ENCODE data around the gene BMI1. TPM values are rescaled to one million over a fixed set of nuclear protein-coding genes. Genes with fewer than 3 reads are reported as not detected.

The BMI1 gene
- total RNA-seq, 1 experiment from 2014 or later = 124 TPM

DNA sequence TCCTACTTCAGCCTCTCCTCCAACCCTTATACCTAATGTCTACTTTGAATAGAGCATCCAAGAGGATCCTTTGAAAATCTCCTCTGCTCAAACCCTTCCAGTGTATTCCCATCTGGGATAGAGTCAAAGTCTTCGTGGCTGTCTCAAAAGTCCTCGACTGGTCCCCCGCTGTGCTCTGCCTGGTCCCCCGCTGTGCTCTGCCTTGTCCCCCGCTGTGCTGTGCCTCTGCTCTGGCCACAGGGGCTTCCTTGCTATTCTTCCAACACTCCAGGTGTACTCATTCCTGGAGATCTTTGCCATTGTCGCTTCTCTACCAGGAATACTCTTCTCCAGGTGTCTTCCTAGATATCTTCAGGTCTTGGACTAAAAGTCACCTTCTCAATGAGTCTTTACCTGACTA, 40.8 kb upstream of the BMI1 start:
- Histone ChIP-seq H3K27me3 (ENCODE audit: low read length) (no peaks in the 10 kb centered on the region), H4K20me1 (ENCODE audit: low read length) (no peaks in the 10 kb centered on the region), H3K9me2 (replicated peaks; ENCODE audit: low read length) (no peaks in the 10 kb centered on the region), H3K36me3 (ENCODE audit: low read depth, low read length) (no peaks in the 10 kb centered on the region), H3K4me3 (ENCODE audit: low read length) (no peak overlapping the region), H3K27ac (ENCODE audit: low read length) (no peak overlapping the region), H3F3A (ENCODE audit: low read length, unreplicated experiment) (no peaks in the 10 kb centered on the region), H3K9me3 (ENCODE audit: low read length) (no peaks in the 10 kb centered on the region), H2AFZ (ENCODE audit: low read length) (no peak overlapping the region), H3K79me2 (ENCODE audit: low read length) (no peaks in the 10 kb centered on the region), H3K4me2 (ENCODE audit: low read length) (no peak overlapping the region), H3K4me1 (ENCODE audit: insufficient read depth, low read length) (0 out of 2 replicates have a peak, but pooled peaks cover 9% of the 10 kb centered on the region), H3K9ac (ENCODE audit: low read length) (no peak overlapping the region)
- no peak for DNase-seq
- no TSS peak for BruUV-seq (replicated peaks)
- intact Hi-C loops (cut with micrococcal nuclease) = no loop called here
- ChIA-PET POLR2A (ENCODE audit: unreplicated experiment) (no interaction called here), CTCF (no interaction called here)
- TF ChIP-seq, protein P1, sequence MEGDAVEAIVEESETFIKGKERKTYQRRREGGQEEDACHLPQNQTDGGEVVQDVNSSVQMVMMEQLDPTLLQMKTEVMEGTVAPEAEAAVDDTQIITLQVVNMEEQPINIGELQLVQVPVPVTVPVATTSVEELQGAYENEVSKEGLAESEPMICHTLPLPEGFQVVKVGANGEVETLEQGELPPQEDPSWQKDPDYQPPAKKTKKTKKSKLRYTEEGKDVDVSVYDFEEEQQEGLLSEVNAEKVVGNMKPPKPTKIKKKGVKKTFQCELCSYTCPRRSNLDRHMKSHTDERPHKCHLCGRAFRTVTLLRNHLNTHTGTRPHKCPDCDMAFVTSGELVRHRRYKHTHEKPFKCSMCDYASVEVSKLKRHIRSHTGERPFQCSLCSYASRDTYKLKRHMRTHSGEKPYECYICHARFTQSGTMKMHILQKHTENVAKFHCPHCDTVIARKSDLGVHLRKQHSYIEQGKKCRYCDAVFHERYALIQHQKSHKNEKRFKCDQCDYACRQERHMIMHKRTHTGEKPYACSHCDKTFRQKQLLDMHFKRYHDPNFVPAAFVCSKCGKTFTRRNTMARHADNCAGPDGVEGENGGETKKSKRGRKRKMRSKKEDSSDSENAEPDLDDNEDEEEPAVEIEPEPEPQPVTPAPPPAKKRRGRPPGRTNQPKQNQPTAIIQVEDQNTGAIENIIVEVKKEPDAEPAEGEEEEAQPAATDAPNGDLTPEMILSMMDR (conservative IDR thresholded peaks at IDR 0.05; ENCODE audit: low read depth, low read length) = no peak
- TF ChIP-seq EZH2phosphoT487 (IDR thresholded peaks at IDR 0.05; ENCODE audit: borderline replicate concordance, low read length) (no peak), EZH2 (IDR thresholded peaks at IDR 0.05; ENCODE audit: low read length, unreplicated experiment) (no peak)
- ATAC-seq = no peak

DNA sequence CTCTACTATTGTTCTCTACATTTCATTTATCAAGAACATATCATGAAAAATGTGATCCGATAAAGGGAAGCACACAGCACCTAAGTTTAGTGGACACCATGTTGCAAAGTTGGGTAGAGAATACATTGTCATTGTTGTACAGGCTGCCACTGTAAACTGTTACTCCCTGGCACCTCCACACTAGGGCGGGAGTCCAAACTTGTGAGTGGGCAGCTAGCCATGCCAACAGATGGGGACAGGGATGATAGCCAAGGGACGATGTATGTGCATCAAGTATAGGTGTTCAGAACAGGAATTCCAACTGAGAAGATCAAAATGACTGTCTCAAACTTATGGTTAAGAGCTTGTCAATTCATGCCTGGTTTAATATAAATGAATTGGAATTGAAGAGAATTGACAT, 35.8 kb upstream of the BMI1 start:
- no peak overlapping the region for H3K4me3 ChIP-seq (ENCODE audit: low read length)
- no peak overlapping the region for H3K9ac ChIP-seq (ENCODE audit: low read length)
- H3K79me2 ChIP-seq (ENCODE audit: low read length) = no peaks in the 10 kb centered on the region
- no TSS peak for BruUV-seq (replicated peaks)
- H2AFZ ChIP-seq (ENCODE audit: low read length) = no peak overlapping the region
- H3K9me3 ChIP-seq (ENCODE audit: low read length) = no peaks in the 10 kb centered on the region
- no peaks in the 10 kb centered on the region for H3K27me3 ChIP-seq (ENCODE audit: low read length)
- no peaks in the 10 kb centered on the region for H3K36me3 ChIP-seq (ENCODE audit: low read depth, low read length)
- H3K27ac ChIP-seq (ENCODE audit: low read length) = no peak overlapping the region
- no peak overlapping the region for H3K4me2 ChIP-seq (ENCODE audit: low read length)
- H3F3A ChIP-seq (ENCODE audit: low read length, unreplicated experiment) = no peaks in the 10 kb centered on the region
- ATAC-seq = no peak
- intact Hi-C loops (cut with micrococcal nuclease) = no loop called here
- no peaks in the 10 kb centered on the region for H3K4me1 ChIP-seq (ENCODE audit: insufficient read depth, low read length)
- ChIA-PET CTCF (no interaction called here), POLR2A (ENCODE audit: unreplicated experiment) (no interaction called here)
- no peak for DNase-seq
- H4K20me1 ChIP-seq (ENCODE audit: low read length) = no peaks in the 10 kb centered on the region
- H3K9me2 ChIP-seq (replicated peaks; ENCODE audit: low read length) = no peaks in the 10 kb centered on the region
- TF ChIP-seq, protein P1 (conservative IDR thresholded peaks at IDR 0.05; ENCODE audit: low read depth, low read length) = no peak
- TF ChIP-seq EZH2phosphoT487 (IDR thresholded peaks at IDR 0.05; ENCODE audit: borderline replicate concordance, low read length) (no peak), EZH2 (IDR thresholded peaks at IDR 0.05; ENCODE audit: low read length, unreplicated experiment) (no peak)

DNA sequence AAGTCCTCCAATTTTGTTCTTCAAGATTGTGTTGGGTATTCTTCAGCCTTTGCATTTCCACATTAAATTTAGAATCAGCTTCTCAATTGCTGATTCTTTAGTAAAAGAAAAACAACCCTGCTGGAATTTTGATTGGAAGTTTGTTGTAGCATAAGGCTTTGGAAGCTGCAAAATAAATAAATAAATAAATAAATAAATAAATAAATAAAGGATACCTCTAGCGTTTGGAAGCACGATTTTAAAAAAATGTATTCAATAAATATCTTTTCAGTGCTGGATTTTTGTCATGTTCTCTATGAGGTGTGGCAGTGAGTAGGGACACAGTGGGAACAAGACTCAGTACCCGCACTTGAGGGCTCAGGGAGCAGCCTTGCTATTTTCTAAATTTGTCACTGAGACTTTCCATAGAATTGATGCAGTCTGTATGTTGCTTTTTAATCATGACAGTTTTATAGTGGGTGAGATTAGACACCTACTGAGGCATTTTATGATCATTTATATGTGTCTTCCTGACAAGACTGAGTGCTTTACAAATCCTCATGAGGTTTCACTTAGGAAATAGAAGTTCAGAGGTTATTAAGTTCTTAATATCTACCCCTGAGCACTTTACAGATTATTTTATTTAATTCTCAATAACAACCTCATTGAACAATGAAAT, 27.0 kb upstream of the BMI1 start:
- no peaks in the 10 kb centered on the region for H3K9me3 ChIP-seq (ENCODE audit: low read length)
- no peaks in the 10 kb centered on the region for H3F3A ChIP-seq (ENCODE audit: low read length, unreplicated experiment)
- H3K4me3 ChIP-seq (ENCODE audit: low read length) = no peak overlapping the region
- no peaks in the 10 kb centered on the region for H3K27me3 ChIP-seq (ENCODE audit: low read length)
- H3K9me2 ChIP-seq (replicated peaks; ENCODE audit: low read length) = no peaks in the 10 kb centered on the region
- no peak for TF ChIP-seq EZH2phosphoT487 (IDR thresholded peaks at IDR 0.05; ENCODE audit: borderline replicate concordance, low read length)
- H2AFZ ChIP-seq (ENCODE audit: low read length) = no peak overlapping the region
- ATAC-seq (no peak), DNase-seq (no peak)
- H3K27ac ChIP-seq (ENCODE audit: low read length) = no peak overlapping the region
- H3K36me3 ChIP-seq (ENCODE audit: low read depth, low read length) = no peaks in the 10 kb centered on the region
- no peak overlapping the region for H3K9ac ChIP-seq (ENCODE audit: low read length)
- no peaks in the 10 kb centered on the region for H4K20me1 ChIP-seq (ENCODE audit: low read length)
- ChIA-PET CTCF (no interaction called here), POLR2A (ENCODE audit: unreplicated experiment) (no interaction called here)
- H3K4me2 ChIP-seq (ENCODE audit: low read length) = no peak overlapping the region
- BruUV-seq (replicated peaks) = no TSS peak
- no peaks in the 10 kb centered on the region for H3K4me1 ChIP-seq (ENCODE audit: insufficient read depth, low read length)
- no peaks in the 10 kb centered on the region for H3K79me2 ChIP-seq (ENCODE audit: low read length)
- intact Hi-C loops (cut with micrococcal nuclease) = no loop called here

All from PC-3 (cell line).